HG03571 (cell line): ENCODE data around the gene GAREM2.
"Not testable (repeated sequence)": the region's sequence is repeated elsewhere in the genome, so short reads cannot be mapped to it uniquely, and the experiment has no call there.

Experiments used
- ATAC-seq: cut with Tn5 transposase; IDR thresholded peaks from one replicate; pipeline ENCODE4 v1.9.1; 2021; ENCODE audit not compliant: unreplicated experiment

GAREM2 gene

DNA sequence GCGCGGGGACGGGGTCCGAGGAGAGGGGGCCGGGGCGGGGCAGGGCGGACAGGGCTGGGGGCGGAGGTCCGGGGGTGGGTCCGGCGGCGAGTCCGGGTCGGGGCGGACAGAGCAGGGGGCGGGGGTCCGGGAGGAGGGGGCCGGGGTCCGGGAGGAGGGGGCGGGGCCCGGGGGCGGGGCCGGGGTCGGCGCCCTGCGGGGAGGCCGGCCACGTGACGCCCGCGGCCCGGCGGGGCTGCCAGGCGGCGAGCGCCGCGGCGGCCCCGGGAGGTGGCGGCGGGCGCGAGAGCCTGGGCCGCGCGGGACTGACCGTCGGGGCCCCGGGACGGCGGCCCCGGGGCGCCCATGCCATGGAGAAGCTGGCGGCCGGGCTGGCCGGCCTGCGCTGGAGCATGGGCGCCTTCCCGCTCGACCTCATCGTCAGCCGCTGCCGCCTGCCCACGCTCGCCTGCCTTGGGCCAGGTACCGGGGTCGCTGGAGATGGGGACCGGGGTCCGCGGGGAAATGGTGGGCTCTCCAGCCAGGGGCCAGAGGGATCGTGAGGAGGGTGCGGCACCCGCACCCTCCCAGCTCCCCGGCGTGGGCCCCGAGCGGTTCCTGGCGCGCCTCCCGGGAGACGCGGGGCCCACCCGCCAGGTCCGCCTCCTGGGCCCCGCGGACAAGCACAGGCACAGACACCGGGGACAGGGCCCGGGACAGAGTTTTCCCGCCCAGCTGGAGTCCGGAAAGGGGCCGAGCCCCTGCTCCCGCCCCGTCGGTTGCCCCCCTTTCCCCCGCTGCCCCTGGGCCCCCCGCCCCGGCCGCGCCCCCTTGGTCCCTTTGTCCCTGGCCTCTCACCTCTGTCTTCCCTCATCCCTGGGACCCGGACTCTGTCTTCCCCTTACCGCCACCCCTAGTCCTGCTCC is at the start of gene GAREM2:
GAREM2 (plus strand) TSS at position 218 of the 905 bp plus-strand sequence; CDS start at position 351, 133 bp downstream.
- no peak for ATAC-seq

DNA sequence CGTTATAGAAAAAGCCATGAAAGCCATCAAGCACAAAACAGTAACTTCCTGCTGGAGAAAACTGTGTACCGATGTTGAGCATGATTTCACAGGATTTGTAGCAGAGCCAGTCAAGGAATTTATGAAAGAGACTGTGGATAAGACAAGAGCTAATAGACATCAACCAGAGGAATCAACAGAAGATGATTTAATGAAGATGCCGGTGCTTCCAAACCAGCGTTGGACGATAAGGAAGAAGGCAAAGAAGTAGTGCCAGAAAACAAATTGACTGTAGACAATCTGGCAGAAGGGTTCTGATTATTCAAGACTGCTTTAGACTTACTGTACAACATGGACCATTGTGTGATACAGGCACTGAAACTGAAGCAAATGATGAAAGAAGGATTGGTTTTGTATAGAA is 49.5 kb upstream of the GAREM2 start:
- no peak for ATAC-seq

DNA sequence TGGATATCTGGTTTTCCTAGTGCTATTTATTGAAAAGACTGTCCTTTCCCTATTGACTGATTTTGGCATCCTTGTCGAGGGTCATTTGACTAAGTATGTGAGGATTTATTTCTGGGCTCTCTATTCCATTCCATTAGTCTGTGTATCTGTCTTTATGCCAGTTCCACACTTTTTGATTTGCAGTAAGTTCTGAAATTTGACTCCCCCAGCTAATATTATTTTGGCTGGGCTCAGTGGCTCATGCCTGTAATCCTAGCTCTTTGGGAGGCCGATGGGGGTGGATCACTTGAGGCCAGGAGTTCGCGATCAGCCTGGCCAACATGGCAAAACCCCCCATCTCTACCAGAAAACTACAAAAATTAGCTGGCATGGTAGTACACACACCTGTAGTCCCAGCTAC is 46.8 kb upstream of the GAREM2 start:
- no peak for ATAC-seq

DNA sequence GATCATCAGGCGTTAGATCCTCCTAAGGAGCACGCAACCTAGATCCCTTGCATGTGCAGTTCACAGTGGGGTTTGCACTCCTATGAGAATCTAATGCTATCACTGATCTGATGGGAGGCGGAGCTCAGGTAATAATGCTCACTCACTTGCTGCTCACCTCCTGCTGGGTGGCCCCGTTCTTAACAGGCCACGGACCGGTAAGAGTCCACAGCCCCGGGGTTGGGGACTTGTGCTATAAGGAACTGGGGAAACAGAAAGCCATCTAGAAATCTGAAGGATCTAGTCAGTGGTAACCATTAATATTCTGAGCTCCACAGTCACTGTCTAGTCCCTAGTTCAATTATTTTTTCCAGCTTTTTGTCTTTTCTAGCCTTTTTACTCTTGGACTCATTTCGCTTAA is 44.7 kb upstream of the GAREM2 start:
- ATAC-seq = no peak

DNA sequence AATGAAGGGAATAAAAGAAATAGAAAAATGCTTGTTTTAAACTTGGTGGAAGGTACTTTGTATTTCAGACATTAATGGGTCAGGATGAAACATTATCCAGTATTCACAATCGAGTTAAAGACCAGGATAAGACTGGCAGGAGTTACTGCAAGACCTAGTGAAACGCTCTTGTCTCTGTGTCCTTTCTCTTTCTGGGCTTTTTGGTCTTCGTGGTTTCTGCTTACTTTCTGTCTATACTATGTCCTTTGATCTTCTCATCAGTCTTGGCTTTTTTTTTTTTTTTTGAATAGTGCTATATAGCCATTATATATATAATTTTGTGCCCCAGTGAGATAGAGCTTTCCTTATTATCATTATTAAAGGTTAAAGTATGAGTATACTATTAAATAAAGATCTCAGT is 42.1 kb upstream of the GAREM2 start:
- no peak for ATAC-seq

DNA sequence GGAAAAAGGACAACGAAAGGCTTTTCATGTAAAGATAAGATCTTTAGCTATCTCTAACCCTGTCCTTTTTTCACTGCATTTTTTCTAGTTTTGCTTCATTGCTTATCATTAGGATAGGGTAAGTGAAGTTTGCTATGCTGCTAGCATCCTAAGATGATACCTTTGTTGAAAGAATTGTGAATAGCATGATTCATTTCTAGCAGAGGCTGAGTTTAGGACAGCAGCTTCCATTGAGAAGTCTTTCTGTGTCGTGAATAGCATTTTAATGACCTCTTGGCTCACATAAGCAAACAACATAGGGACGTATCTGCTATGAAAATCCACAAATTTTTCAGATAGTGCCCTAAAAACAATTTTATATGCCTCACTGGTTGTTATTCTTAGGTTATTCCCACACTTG is 36.4 kb upstream of the GAREM2 start:
- no peak for ATAC-seq

DNA sequence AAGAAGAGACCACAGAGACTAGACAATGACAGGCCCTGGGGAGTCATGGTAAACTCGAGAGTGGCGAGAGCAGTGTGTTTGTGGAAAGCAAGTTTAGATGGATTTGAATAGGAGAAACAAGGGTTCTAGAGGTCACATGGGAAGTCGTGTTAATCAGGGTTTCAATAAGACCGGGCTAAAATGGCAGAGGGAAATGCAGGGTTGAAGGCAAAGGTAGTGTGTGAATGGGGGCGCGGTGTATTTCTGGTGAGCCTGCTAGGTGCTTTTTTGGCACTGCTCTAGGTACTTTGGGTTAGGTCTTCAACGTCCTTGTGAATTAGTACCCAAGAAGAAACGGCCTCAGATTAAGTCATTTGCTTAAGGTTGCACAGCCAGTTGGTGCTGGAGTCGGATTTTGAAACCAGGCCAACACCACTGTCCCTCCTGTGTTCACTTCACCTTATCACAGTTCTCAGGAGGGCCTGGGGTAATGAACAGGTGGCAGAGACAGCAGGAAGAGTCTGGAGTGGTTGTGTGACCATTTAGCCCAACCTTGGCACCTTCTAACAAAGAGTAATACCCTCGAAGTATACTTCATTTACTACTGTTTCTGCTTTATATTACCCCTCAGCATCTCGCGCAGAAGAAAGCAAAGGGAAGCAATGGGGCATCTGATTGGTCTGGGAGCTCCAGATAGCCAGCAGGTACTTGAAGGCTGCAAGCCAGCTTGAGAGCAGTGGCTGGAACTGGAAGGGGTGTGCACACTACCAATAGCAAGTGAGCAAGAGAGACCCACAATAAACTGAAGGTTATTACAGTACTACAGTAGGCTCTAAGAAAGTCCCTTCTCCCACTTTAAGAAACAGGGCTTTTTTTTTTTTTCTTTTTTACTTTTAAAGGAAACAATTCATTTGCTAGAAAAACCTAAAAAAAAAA is 33.4 kb upstream of the GAREM2 start:
- ATAC-seq = no peak

DNA sequence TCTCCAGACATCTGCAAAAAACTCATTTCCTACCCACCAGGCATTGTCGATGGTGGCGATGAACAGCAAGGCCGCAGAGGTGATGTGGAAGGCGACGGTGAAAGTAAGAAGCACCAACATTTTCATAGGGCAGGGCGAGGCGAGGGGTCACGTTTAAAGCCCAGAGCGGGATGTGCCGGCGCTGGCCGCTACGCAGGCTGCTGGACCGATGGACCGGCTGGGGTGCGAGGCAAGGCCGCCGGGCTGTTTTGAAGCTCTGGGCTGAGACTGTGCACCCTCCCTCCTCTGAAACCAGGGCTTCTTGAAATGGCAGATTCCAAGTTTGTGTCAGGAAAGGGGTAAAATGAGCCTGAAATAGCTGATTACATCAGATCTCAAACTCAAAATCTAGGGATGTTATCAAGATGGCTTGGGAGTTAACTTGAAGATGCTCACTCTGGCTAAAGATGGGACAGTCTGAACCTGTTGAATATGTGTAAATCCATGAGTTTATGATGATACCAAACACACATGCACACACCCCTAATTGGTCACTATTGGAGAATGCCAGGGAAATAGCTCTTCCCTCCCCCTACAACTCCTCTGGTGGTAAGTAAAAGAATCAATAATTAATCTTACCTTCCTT is 31.6 kb upstream of the GAREM2 start:
- no peak for ATAC-seq

DNA sequence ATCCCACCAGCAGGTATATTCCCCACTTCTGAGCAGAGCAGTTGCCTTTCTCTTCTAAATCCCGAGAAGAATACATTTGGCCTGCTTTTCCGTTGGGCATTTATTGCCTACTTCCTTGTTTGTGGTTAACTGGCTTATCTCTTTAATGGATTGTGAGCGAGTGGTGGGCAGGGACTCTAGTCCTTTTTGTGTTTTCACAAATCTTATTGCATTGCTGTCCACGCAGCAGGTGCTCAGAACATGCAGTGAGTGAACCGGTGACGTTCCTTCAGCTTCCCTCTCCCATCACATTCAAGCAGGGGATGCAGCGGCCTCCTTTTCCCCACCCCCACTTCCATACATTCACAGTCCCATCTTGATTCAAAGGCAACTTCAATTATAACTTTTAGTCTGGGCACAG is 28.9 kb upstream of the GAREM2 start:
- no peak for ATAC-seq

DNA sequence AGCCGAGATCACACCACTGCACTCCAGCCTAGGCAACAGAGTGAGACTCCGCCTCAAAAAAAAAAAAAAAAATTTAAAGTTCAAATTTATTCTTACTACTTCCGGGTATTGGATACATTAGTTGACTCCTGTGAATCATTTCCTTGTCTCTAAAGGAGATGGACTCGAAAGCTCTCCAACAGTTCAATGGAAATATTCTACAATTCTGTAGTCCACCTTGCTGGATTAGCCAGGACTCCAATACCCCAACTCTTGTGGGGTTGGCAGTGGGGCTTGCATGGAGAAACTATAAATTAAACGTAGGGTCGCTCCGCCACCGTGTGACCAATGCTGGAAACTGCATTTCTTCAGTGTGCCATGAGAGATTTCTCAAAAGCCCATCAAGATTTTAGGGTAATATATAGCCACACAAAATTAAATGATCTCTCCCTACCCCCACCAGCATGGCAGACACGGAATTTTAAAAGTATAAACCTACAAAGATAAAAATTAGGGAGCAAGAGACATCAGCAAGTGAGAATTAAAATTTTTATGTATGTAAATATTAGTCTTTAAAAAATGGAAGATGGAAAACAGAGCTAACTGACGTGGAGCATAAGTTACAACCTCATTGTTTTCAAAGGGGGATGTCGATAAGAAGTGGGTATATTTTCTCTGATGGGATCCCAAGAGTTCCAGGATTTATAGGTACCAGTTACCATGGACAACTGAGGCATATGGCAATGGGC is 27.8 kb upstream of the GAREM2 start:
- no peak for ATAC-seq

DNA sequence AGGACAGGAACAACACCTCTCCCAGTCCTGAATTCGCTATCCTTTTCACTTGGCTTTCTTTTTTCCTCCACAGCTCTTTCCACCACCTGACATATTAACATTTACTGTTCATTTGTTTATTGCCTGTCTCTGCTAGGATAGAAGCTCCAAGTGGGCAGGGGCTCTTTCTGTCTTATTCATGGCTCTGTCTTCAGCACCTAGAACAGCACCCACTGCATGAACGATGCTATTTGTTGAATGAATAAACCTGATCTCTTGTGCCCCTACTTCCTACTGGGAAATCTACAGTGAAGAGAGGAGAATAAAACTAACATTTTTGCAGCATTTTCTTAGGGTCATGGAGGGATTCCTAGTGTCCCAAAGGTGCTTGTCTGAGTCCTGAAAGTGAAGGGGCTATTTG is 24.4 kb upstream of the GAREM2 start:
- no peak for ATAC-seq

DNA sequence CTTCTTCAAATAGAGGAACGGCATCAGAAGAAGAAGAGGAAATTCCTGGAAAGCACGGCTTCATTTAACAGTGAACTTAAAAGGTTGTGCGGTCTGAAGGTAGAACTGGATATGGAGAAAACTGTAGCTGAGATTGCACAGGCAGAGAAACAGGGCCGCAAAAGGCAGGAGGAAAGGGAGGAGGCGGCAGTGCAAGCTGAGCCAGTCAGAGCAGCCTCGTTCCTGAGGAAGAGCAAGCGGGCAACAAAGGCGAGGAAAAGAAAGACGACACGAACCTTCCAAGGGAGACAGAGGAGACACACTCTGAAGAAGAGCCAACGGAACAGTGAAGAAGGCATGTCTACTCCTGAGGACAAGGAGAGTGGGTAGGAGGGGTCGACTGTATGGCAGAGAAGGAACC is 22.6 kb upstream of the GAREM2 start:
- ATAC-seq = no peak

DNA sequence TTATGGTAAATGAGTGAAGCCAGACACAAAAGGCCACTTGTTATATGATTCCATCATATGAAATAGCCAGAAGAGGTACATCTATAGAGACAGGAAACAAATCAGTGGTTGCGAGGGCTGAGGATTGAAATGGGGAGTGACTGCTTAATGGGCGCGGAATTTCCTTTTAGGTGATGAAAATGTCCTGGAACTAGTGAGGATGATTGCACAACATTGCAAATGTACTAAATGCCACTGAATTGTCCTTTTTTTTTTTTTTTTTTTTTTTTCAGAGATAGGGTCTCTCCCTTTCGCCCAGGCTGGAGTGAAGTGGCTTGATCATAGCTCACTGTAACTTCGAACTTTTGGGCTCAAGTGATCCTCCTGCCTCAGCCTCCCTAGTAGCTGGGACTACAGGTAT is 15.3 kb upstream of the GAREM2 start:
- ATAC-seq = no peak

DNA sequence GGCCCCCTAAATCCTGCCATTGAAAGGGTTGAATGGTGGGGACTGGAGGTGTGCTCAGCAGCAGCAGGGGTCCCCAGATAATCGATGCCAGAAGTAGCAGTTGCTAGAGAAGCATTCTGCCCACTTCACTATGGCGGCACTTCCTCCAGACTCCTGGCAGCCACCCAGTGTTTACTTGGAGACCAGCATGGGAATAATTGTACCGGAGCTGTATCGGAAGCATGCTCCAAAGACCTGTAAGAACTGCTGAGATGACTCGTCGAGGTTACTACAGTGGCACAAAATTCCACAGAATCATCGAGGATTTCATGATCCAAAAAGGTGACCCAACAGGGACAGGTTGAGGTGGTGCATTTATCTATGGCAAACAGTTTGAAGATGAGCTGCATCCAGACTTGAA is 11.0 kb upstream of the GAREM2 start:
- no peak for ATAC-seq

DNA sequence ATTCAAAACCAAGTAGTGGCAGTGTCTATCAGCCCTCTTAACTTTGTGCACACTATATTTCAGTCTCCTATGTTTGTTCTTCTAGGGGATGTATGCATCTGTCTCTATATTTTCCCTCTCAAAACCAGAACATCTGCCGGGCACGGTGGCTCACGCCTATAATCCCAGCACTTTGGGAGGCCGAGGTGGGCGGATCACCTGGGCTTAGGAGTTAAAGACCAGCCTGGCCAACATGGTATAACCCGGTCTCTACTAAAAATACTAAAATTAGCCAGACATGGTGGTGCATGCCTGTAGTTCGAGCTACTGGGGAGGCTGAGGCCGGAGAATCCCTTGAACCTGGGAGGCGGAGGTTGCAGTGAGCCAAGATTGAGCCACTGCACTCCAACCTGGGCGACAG is 9.9 kb upstream of the GAREM2 start:
- no peak for ATAC-seq

DNA sequence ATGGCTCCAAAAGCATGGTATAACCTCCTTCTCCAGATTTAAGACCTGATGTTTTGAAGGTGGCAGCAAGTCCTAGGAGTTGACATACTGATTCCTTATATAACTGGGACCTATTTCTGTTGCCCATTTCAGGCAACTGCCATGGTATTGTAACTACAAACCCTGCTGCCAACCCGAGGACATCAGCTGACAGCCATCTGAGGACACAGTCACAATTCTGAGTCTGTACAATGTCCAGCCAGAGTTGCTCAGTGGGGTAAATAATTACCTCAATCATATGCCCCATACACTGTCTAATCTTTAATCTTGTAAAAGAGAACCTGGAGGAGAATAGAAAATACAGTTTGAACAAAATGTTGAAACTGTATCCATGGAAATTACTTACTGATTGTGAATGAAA is 8.7 kb upstream of the GAREM2 start:
- no peak for ATAC-seq

DNA sequence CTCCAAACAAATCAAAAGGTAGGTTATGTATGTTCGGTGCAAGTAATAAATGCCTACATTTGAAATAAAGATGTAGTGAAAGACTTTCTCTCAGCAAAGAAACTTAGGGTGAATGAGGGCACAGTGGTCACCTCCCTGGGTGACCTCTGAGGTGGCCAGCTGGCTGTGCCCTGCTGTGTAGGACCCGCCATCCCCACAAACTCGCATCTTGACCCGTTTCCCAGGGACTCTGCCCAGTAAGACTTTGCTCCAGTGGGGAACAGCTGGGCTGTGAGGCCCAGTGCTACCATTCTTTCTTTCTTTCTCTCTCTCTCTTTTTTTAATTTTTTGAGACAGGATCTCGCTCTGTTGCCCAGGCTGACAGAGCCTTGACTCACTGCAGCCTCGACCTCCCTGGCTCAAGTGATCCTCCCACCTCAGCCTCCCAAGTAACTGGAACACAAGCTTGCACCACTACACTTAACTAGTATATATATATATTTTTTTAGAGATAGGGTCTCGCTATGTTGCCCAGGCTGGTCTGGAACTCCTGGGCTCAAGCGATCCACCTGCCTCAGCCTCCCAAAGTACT is 8.2 kb upstream of the GAREM2 start:
- no peak for ATAC-seq

DNA sequence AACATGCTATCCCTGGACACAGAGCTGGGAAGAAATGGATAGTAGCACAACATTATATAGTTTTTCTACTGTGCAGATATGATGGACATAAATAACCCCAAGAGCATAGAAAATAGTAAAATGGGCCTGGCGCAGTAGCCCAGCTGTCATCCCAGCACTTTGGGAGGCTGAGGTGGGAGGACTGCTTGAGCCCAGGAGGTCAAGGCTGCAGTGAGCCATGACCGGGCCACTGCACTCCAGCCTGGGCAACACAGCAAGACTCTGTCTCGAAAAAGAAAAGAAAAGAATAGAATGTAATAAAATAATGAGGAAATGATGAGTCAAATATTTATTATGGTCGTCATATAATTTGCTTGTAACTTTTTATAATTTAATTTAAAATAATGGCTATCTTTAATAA is 7.5 kb upstream of the GAREM2 start:
- ATAC-seq = no peak

DNA sequence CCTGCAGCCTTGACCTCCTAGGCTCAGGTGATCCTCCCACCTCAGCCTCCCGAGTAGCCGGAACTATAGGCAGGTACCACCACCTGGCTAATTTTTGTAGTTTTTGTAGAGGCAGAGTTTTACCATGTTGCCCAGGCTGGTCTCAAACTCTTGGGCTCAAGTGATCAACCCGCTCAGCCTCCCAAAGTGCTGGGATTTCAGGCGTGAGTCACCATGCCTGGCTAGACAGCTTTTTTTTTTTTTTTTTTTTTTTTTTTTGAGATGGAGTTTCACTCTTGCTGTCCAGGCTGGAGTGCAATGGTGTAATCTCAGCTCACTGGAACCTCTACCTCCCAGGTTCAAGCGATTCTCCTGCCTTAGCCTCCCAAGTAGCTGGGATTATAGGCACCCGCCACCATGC is 6.3 kb upstream of the GAREM2 start:
- ATAC-seq = not testable (repeated sequence)

DNA sequence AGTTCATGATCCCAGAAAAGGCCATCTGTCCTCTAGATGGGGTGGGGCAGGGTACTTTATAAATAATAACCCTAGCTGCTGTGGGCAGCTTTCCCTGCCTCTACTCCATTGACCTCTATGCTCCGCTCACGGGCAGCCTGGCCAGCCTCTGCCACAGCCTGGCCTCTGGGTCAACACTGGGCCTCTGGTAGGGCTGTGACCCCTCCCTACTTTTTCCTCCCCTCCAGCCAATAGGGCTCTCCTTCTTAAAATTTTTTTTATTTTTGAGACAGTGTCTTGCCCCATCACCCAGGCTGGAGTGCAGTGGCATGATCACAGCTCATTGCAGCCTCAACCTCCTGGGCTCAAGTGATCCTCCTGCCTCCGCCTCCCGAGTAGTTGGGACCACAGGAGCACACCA is 4.1 kb upstream of the GAREM2 start:
- no peak for ATAC-seq

DNA sequence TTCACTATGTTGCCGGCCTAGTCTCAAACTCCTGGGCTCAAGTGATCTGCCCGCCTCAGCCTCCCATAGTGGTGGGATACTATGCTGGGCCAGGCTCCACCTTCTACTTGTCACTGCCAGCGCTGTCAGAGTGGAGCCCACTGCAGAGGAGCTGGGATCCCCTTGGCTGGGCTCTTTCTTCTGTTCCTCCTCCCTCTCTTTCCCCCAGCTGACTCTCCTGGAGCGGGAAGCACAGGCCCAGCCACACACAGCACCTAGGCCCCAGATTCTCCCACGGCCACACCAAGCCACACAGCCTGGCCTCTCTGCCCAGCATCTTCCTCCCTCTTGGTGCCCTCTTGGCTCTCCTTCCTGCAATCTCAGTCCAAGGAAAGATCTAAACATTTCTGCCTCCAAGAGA is 3.7 kb upstream of the GAREM2 start:
- no peak for ATAC-seq
